Measurements from ENCODE around the gene KLRF1. TPM values are rescaled to one million over a fixed set of nuclear protein-coding genes. Genes with fewer than 3 reads are reported as not detected.

KLRF1 gene
- polyA plus RNA-seq, 1 of the 3 experiments (the other 2 are of a cell fraction), result not detected

GRCh38 chr12:9867531-9867930, 40.2 kb downstream of the KLRF1 start:
- H3K9me2 ChIP-seq, result no peaks in the 10 kb centered on the region
- CTCF ChIA-PET, result no interaction called here
- no peak overlapping the region for H3K4me3 ChIP-seq (ENCODE audit: low read depth in 2 of 2, low read length in 1 of 2)
- H3K79me2 ChIP-seq (ENCODE audit: insufficient read depth), result no peaks in the 10 kb centered on the region
- H3K9me3 ChIP-seq, result no peaks in the 10 kb centered on the region
- no peaks in the 10 kb centered on the region for H4K20me1 ChIP-seq (ENCODE audit: insufficient read depth)
- H3K27ac ChIP-seq (ENCODE audit: low read depth in 2 of 2, low read length in 1 of 2), result no peak overlapping the region
- POLR2A ChIA-PET, result no interaction called here
- TF ChIP-seq POLR2AphosphoS5 (IDR thresholded peaks at IDR 0.05; ENCODE audit: low read depth, low read length) (no peak), NFIC (IDR thresholded peaks at IDR 0.05; ENCODE audit: borderline replicate concordance) (no peak), USF2 (IDR thresholded peaks at IDR 0.05; ENCODE audit: borderline replicate concordance, low read depth, low read length) (no peak), EP300 (IDR thresholded peaks at IDR 0.05; ENCODE audit: borderline replicate concordance in 1 of 2, low read depth in 1 of 2, low read length in 1 of 2) (no peak), GATA2 (CRISPR knock-in tag; IDR thresholded peaks at IDR 0.05) (no peak), MXI1 (IDR thresholded peaks at IDR 0.05; ENCODE audit: low read depth, low read length) (no peak), FOXM1 (IDR thresholded peaks at IDR 0.05; ENCODE audit: low read depth) (no peak), CHD2 (IDR thresholded peaks at IDR 0.05; ENCODE audit: low read length, partially characterized antibody) (no peak), RCOR1 (IDR thresholded peaks at IDR 0.05; ENCODE audit: low read length) (no peak), RAD21 (IDR thresholded peaks at IDR 0.05; ENCODE audit: low read length) (no peak), IRF3 (IDR thresholded peaks at IDR 0.05; ENCODE audit: low read depth, low read length) (no peak), YY1 (IDR thresholded peaks at IDR 0.05; ENCODE audit: low read depth) (no peak), SMC3 (IDR thresholded peaks at IDR 0.05; ENCODE audit: low read depth, low read length) (no peak), RXRA (IDR thresholded peaks at IDR 0.05; ENCODE audit: borderline replicate concordance, low read depth) (no peak), MAX (IDR thresholded peaks at IDR 0.05; ENCODE audit: low read depth) (no peak), TCF12 (IDR thresholded peaks at IDR 0.05) (no peak), CTCF (IDR thresholded peaks at IDR 0.05) (no peak), FOXJ3 (CRISPR knock-in tag; IDR thresholded peaks at IDR 0.05) (no peak)
- no peaks in the 10 kb centered on the region for H3K27me3 ChIP-seq (ENCODE audit: insufficient read depth)
- no peak overlapping the region for H3K9ac ChIP-seq
- no peak overlapping the region for H3K4me2 ChIP-seq
- 25% methylated on average over 4 of the region's 4 CpGs for WGBS (ENCODE audit: low lambda C conversion rate)
- H3F3A ChIP-seq (replicated peaks; ENCODE audit: insufficient read depth), result no peaks in the 10 kb centered on the region
- no peak for DNase-seq
- H2AFZ ChIP-seq (ENCODE audit: low read depth), result no peak overlapping the region
- H3K36me3 ChIP-seq (replicated peaks in 1 of 2; ENCODE audit: control insufficient read depth in 1 of 2, insufficient read depth in 2 of 2, low read length in 1 of 2), result no peaks in the 10 kb centered on the region
- no peaks in the 10 kb centered on the region for H3K4me1 ChIP-seq (ENCODE audit: control insufficient read depth in 1 of 2, insufficient read depth in 2 of 2, low read depth in 1 of 2, low read length in 1 of 2)
